Loucy (cell line): Measurements from ENCODE around the gene BLACAT1.
"Not testable (repeated sequence)": the region's sequence is repeated elsewhere in the genome, so short reads cannot be mapped to it uniquely, and the experiment has no call there.

ENCODE experiments used
- H2AFZ ChIP-seq: fragments of 200-600 bp; sonication (generic); 2 replicates; pipeline ENCODE4 v1.6.0; 2016; ENCODE audit warnings: antibody characterized with exemption, mild to moderate bottlenecking, low read length, moderate library complexity
- H3F3A ChIP-seq: fragments of 200-600 bp; 2 replicates; pipeline ENCODE4 v1.6.0; 2016; ENCODE audit warnings: antibody characterized with exemption, low read depth, mild to moderate bottlenecking
- H3K27me3 ChIP-seq: fragments of 200-600 bp; sonication (generic); 2 replicates; pipeline ENCODE4 v1.6.1; 2014; ENCODE audit warnings: low read length, mild to moderate bottlenecking; ENCODE audit not compliant: insufficient read depth, poor library complexity, severe bottlenecking
- H3K36me3 ChIP-seq: fragments of 200-600 bp; sonication (generic); 2 replicates; pipeline ENCODE4 v1.6.1; 2016; ENCODE audit warnings: low read length; ENCODE audit not compliant: insufficient read depth
- H3K4me1 ChIP-seq: fragments of 200-600 bp; sonication (generic); 2 replicates; pipeline ENCODE4 v1.5.1; 2014; ENCODE audit warnings: low read length, mild to moderate bottlenecking; ENCODE audit not compliant: insufficient read depth, poor library complexity, severe bottlenecking
- H3K4me2 ChIP-seq: fragments of 200-600 bp; sonication (generic); 2 replicates; pipeline ENCODE4 v1.6.0; 2014; ENCODE audit warnings: antibody characterized with exemption, low read length, low read depth, mild to moderate bottlenecking; ENCODE audit not compliant: poor library complexity, severe bottlenecking
- H3K4me3 ChIP-seq: fragments of 200-600 bp; sonication (generic); 2 replicates; pipeline ENCODE4 v1.5.1; 2014; ENCODE audit warnings: low read length, mild to moderate bottlenecking, mixed read lengths; ENCODE audit not compliant: poor library complexity, severe bottlenecking
- H3K79me2 ChIP-seq: fragments of 200-600 bp; sonication (generic); 2 replicates; pipeline ENCODE4 v1.6.1; 2014; ENCODE audit warnings: low read length; ENCODE audit not compliant: insufficient read depth
- H3K9ac ChIP-seq: fragments of 200-600 bp; sonication (generic); 2 replicates; pipeline ENCODE4 v1.6.0; 2014; ENCODE audit warnings: mild to moderate bottlenecking, low read depth, low read length, moderate library complexity; ENCODE audit not compliant: poor library complexity, severe bottlenecking
- H3K9me2 ChIP-seq: fragments of 200-600 bp; sonication (generic); replicated peaks from 2 replicates; pipeline ENCODE4 v1.6.1; 2016; ENCODE audit warnings: low read depth, low read length, mixed read lengths
- H3K9me3 ChIP-seq: fragments of 200-600 bp; sonication (generic); 2 replicates; pipeline ENCODE4 v1.6.1; 2014; ENCODE audit warnings: mild to moderate bottlenecking, antibody characterized with exemption, low read length, low read depth; ENCODE audit not compliant: insufficient read depth
- H4K20me1 ChIP-seq: fragments of 200-600 bp; sonication (generic); 2 replicates; pipeline ENCODE4 v1.6.0; 2014; ENCODE audit warnings: antibody characterized with exemption, low read length, mild to moderate bottlenecking; ENCODE audit not compliant: insufficient read depth, poor library complexity, severe bottlenecking
- EZH2phosphoT487 ChIP-seq: fragments of 200-600 bp; IDR thresholded peaks from 2 replicates; pipeline ENCODE4 v1.6.1; 2018; ENCODE audit warnings: antibody characterized with exemption, mild to moderate bottlenecking, moderate library complexity, borderline replicate concordance
- TF ChIP-seq, protein P1 (sequence below): fragments of 200-600 bp; sonication (generic); conservative IDR thresholded peaks from 2 replicates; pipeline ENCODE4 v1.5.1; 2014; ENCODE audit warnings: mild to moderate bottlenecking, antibody characterized with exemption, low read length

The BLACAT1 gene

GRCh38 chr1:205435578-205436573 is 20.0 kb downstream of the BLACAT1 start:
- TF ChIP-seq, protein P1, sequence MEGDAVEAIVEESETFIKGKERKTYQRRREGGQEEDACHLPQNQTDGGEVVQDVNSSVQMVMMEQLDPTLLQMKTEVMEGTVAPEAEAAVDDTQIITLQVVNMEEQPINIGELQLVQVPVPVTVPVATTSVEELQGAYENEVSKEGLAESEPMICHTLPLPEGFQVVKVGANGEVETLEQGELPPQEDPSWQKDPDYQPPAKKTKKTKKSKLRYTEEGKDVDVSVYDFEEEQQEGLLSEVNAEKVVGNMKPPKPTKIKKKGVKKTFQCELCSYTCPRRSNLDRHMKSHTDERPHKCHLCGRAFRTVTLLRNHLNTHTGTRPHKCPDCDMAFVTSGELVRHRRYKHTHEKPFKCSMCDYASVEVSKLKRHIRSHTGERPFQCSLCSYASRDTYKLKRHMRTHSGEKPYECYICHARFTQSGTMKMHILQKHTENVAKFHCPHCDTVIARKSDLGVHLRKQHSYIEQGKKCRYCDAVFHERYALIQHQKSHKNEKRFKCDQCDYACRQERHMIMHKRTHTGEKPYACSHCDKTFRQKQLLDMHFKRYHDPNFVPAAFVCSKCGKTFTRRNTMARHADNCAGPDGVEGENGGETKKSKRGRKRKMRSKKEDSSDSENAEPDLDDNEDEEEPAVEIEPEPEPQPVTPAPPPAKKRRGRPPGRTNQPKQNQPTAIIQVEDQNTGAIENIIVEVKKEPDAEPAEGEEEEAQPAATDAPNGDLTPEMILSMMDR = no peak
- no peak for TF ChIP-seq EZH2phosphoT487
- peaks cover 16% of the 10 kb centered on the region for H3K4me1 ChIP-seq
- no peak overlapping the region for H3K4me2 ChIP-seq

GRCh38 chr1:205434738-205435137 is 21.1 kb downstream of the BLACAT1 start:
- no peak overlapping the region for H2AFZ ChIP-seq
- H3K4me2 ChIP-seq = no peak overlapping the region
- TF ChIP-seq, protein P1 = no peak
- TF ChIP-seq EZH2phosphoT487 = no peak
- H3K9me2 ChIP-seq = no peaks in the 10 kb centered on the region
- H3F3A ChIP-seq = no peaks in the 10 kb centered on the region
- no peak overlapping the region for H3K9ac ChIP-seq
- H3K27me3 ChIP-seq = no peaks in the 10 kb centered on the region
- peaks cover 5% of the 10 kb centered on the region for H3K4me1 ChIP-seq
- no peaks in the 10 kb centered on the region for H3K79me2 ChIP-seq
- no peaks in the 10 kb centered on the region for H4K20me1 ChIP-seq
- no peaks in the 10 kb centered on the region for H3K36me3 ChIP-seq
- H3K4me3 ChIP-seq = no peak overlapping the region
- no peaks in the 10 kb centered on the region for H3K9me3 ChIP-seq

More at GRCh38 chr1:205435578-205436573, 20.0 kb downstream of the BLACAT1 start:
- no peak overlapping the region for H2AFZ ChIP-seq
- no peaks in the 10 kb centered on the region for H3F3A ChIP-seq
- H3K9ac ChIP-seq = no peak overlapping the region
- H3K27me3 ChIP-seq = no peaks in the 10 kb centered on the region
- no peak overlapping the region for H3K4me3 ChIP-seq
- H3K36me3 ChIP-seq = no peaks in the 10 kb centered on the region
- no peaks in the 10 kb centered on the region for H3K79me2 ChIP-seq
- H4K20me1 ChIP-seq = no peaks in the 10 kb centered on the region
- no peaks in the 10 kb centered on the region for H3K9me3 ChIP-seq
- no peaks in the 10 kb centered on the region for H3K9me2 ChIP-seq

GRCh38 chr1:205432692-205433091 is 23.2 kb downstream of the BLACAT1 start:
- H3K4me2 ChIP-seq, H3K79me2 ChIP-seq, H3K9me2 ChIP-seq, H3F3A ChIP-seq, H3K9me3 ChIP-seq, H3K4me3 ChIP-seq, H2AFZ ChIP-seq, H3K36me3 ChIP-seq, H3K27me3 ChIP-seq, H4K20me1 ChIP-seq, H3K4me1 ChIP-seq, H3K9ac ChIP-seq: not testable (repeated sequence)
